GM19372 (cell line): ENCODE measurements around the gene DLL1.
"Not testable (repeated sequence)": the region's sequence is repeated elsewhere in the genome, so short reads cannot be mapped to it uniquely, and the experiment has no call there.

ENCODE experiments used
- ATAC-seq: cut with Tn5 transposase; IDR thresholded peaks from one replicate; pipeline ENCODE4 v1.9.1; 2021; ENCODE audit warnings: mild to moderate bottlenecking, low read depth, moderate library complexity; ENCODE audit not compliant: unreplicated experiment

Gene DLL1, protein sequence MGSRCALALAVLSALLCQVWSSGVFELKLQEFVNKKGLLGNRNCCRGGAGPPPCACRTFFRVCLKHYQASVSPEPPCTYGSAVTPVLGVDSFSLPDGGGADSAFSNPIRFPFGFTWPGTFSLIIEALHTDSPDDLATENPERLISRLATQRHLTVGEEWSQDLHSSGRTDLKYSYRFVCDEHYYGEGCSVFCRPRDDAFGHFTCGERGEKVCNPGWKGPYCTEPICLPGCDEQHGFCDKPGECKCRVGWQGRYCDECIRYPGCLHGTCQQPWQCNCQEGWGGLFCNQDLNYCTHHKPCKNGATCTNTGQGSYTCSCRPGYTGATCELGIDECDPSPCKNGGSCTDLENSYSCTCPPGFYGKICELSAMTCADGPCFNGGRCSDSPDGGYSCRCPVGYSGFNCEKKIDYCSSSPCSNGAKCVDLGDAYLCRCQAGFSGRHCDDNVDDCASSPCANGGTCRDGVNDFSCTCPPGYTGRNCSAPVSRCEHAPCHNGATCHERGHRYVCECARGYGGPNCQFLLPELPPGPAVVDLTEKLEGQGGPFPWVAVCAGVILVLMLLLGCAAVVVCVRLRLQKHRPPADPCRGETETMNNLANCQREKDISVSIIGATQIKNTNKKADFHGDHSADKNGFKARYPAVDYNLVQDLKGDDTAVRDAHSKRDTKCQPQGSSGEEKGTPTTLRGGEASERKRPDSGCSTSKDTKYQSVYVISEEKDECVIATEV

DNA sequence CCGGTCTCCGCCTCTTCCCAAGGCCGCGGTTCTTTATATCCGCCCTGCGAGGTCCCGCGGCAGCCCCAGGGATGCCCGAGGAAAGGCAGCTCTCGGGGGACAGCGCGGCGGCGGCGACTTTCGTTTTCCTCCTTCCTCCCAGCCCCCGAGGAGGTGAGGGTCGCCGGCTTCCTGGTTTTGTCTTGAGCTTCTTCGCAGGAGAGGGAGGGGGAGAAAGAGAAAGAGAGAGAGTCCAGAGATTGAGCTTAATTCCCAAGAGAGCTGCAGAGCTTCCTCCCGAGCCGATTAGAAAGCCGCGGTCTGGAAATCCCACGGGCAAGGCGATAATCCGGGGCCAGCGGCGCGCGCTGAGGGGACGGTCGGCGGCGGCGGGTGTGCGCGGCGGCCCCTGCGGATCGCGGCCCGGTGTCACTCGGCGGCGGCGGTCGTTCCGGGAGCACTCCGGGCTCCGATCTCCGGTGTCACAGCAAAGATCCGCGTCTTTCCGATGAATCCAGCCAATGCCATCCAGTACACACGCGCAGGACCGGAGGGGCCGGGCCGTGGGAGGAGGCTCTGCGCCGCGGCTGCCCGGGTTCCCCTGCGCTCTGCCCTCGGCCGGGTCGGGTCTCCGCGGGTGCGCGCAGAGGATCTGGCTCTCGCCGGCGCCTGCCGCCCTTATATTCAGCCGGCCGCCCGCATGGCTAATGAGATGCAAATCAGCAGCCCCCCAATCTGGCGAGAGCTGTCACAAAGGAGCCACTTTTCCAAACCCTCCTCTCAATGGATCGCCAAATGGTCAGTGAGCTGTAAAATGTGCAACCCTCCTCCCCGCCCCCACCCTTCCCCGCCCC, at the start of gene DLL1:
Gene DLL1, minus strand, starts transcription at position 783 of the 833 bp plus-strand sequence. CDS start 939 bp downstream, outside the sequence.
- ATAC-seq: no peak

DNA sequence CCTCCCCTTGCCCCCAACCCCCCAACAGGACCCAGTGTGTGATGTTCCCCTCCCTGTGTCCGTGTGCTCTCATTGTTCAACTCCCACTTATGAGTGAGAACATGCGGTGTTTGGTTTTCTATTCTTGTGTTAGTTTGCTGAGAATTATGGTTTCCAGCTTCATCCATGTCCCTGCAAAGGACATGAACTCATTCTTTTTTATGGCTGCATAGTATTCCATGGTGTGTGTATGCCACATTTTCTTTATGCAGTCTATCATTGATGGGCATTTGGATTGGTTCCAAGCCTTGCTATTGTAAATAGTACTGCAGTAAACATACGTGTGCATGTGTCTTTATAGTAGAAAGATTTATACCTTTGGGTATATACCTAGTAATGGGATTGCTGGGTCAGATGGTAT, 44.3 kb upstream of the DLL1 start:
- not testable (repeated sequence) for ATAC-seq

DNA sequence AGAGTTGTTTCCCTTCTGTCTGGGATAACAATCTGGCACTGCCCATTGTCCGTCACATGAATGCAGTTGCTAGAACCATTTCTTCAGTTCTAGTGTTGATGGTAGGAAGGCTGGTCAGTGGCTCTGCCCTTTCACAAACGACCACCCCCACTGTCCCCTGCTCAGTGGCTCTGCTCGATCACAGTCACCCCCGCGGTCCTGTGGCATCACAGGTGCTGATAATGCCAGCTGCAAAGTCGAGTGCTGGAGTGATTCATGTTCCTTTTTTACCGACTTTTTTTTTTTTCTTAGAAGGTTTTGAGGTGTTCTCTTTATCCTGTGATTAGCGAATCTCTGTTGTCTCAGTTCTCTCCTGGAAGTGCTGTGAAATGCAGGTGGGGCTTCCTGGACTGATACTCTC, 38.4 kb upstream of the DLL1 start:
- no peak for ATAC-seq

DNA sequence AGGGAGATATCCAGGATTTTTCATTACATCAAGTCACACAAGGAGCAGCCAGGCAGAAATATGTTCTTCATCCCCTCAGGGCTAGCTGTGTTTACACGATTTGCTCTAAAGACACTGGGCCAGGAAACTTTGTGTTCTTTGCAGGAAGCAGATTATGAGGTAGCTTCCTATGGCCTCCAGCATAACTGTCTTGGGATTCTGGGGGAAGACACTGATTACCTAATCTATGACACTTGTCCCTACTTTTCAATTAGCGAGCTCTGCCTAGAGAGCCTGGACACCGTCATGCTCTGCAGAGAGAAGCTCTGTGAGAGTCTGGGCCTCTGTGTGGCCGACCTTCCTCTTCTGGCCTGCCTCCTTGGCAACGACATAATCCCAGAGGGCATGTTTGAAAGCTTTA, 26.8 kb upstream of the DLL1 start:
- ATAC-seq: no peak

DNA sequence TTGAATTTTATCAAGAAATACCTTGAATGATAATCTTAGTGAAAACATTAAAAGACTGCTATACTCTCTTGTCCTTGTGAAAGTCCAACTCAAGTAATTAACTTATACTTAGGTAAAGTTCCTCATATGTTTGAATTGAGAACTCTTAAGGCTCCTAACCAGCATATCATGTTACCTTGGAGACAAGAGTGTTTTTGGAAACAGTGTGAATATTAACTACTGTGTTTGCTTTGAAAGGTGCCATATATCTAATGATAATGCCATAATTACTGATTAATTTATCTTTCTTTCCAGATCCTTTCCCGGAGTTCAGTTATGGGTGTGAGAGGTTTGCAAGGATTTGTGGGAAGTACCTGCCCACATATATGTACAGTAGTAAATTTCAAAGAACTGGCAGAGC, 26.2 kb upstream of the DLL1 start:
- ATAC-seq: no peak

DNA sequence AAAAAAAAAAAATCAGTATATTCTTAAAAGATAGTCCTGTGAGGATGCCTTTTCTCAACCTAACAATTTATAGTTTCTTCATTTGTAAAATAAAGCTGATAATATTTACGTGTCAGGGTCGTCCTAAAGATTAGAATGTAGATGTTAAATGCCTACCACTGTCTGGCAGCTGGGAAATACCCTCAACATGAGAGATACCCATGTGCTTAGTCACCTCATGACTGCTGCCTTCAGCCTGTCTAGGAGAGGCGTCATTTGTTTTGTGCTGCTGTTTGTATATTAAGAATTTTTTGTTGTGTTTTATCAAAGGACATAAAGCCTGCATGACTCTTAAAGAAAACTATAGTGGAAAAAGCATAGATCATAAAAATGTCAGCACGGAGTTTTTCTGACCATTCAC, 25.2 kb upstream of the DLL1 start:
- ATAC-seq: no peak

DNA sequence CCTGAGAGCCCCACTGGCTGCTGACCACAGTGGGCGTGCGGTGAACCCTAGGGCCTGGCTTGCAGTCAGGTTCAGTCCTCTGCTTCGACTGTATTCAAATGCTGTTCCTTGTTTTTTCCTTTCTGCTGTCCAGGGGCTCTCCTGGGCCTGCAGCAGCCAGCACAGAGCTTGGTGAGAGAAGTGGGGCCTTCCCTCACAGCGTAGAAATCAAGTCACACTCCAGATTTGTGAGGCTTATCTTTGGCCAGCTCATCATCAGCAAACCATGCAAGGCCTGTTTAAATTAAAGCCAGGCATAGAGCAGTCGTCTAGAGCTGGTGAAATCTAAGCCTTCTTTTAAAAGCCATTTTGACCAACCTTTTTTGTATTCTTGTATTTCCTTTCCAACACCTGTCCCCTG, 24.1 kb upstream of the DLL1 start:
- no peak for ATAC-seq

DNA sequence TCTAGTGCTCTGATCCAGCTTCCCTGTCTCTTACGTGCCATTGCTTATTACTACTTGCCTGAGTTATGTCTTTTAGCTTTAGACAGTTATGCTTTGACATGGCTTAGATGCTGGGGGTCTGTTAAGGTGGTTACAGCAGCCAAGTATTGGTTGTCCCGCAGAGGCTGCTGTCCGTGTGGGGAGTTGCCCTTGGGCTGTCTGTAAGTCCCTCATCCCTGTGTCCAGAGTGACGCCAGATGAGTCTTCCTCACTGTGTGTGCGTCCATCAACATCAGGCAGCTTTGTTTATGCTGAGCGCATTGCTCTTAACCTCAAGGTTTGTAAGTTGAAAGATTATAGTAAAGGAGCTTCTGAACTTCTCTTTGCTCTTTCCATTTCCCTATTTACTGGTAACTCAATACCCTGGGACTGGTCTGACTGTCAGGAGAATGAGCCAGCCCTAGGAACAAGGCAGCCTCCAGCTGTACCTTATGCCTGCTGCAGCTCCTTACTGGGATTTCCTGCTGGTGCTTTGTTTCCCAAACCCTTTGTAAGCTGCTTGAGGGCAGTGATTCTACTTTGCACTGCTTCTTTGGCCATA, 22.9 kb upstream of the DLL1 start:
- ATAC-seq: no peak

DNA sequence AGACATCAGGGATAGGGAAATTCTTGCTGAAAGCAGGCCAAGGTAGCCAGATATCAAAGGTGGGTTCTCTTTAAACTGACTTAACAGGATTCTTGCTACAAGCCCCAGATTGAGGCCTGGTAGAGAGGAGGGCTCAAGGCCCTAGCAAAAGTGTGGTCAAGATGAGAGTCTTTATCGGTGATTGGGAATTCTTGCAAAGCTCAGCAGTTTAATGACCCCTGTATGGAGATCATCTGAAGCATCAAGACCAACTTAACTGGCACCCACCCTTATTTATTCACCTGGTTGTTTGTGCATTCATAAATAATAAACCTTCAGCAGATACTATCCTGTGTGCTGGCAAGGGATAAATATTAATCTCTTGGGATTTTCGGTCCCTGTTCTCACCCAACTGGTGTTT, 22.0 kb upstream of the DLL1 start:
- ATAC-seq: no peak

DNA sequence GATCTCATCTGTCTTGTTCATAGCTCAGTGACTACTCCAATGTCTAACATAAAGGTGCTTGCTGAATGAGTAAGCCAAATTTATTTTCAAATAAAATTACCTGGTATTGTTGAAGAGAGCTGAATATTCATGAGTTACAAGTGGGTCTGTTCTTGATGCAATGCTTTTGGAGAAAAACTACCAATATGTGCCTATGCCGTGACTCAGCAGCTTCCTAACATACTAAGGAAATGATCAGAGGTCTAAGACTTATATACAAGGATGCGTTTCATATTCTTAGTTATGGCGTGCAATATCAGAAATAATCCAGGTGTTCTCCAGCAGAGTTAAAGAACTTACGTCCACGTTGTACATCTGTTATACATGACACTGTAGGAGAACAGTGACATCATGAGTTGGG, 20.8 kb upstream of the DLL1 start:
- ATAC-seq: no peak

DNA sequence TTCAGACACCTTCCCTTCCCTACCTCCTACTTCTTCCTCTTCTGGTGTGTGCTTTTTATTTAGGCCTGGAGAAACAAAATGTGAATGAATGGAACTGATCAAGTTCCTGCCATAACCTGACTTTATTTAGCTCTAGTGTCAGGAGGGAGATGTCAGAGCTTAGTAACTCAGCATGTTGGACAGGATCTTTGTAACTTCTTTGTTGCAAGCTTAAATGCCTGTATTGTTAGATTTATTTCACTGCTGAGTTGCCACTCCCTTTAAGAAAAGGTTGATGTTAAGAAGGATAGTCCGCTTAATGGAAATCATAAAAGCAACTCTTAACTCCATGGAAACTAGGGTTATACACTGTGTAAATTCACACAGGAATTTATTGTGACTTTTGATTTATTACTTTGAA, 17.9 kb upstream of the DLL1 start:
- ATAC-seq: no peak

DNA sequence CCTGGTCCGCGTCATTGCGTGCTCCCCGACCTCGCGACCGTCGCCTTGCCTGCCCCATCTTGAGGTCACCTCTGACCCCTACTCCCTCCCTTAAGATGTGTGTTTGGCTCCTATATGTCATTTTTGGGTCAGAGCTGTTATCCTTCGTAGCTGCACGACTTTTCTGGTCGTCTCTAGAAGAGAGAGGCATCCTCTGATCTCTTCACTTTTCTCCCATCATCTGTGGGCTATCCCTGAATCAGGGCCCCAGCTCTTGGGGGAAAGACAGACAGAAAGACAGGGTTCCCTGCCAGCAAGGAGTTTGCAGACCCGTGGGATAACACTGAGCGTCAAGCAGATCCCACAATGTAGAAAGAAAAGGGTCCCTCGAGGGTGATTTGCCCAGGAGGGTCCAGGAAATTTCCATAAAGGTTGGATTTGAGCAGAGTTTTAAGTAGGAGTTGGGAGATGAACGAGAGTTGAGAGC, 16.2 kb upstream of the DLL1 start:
- ATAC-seq: no peak

DNA sequence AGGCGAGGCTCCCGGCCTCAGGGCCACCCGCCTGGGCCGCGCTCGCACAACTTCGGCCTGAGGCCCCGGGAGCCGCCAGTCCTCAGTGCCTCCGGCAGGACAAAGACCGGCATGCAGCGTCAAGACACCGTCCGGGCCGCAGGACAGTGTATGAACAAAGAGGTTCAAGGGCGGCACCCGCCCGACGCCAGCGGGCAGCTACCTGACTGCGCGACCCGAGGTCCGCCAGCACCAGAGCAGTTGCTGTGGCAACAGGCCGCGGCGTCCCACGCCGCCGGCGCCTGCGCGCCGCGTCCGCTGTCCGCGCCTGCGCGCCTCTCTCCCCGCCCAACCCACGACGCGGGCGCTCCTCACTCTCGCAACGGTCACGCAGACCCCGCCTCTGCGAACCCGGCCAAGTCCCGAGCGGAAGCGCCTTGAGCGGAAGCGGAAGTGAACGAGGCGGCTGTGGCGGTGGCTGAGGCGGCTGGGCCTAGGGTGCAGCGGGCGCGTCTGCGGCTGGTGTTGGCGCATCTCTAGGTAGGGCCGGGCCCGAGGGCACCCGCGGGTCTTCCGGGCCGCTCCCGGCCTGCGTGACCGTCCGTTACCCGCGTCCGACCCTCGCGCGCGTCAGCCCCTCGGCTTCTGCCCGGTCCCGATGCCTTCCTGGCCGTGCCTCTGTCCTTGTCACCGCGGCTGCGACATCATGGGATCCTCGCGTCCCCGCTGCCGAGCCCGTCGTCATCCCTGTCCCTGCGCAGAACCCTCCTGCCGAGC, 15.6 kb upstream of the DLL1 start, which contains the start of gene FAM120B:
Gene FAM120B, plus strand, starts transcription at position 435 of the 756 bp plus-strand sequence. CDS start 10,633 bp downstream, outside the sequence.
- ATAC-seq: peak; percentile 97

DNA sequence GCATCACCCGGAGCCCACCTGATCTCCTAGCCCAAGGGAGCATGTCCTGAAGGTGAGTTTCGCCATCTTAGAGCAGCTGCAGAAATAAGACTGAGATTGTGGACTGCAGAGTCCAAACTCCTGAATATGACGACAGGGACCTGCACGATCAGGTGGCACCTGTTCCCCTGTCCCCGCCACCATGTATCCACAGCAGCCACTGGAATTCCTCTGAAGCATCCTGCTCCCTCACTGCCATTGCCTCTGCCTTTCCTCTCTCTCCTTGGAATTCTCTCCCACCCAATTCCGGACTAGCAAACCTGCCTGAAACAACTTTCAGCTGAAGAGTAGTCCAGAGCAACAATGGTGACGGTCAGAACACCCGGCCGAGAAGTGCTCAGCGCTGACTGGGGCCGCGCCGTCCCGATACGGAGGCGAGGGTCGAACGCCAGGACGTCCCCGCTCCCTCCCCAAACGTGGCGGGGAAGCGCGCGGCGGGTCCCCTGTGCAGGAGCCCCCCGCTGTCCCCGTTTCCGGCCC, 15.0 kb upstream of the DLL1 start:
- no peak for ATAC-seq

DNA sequence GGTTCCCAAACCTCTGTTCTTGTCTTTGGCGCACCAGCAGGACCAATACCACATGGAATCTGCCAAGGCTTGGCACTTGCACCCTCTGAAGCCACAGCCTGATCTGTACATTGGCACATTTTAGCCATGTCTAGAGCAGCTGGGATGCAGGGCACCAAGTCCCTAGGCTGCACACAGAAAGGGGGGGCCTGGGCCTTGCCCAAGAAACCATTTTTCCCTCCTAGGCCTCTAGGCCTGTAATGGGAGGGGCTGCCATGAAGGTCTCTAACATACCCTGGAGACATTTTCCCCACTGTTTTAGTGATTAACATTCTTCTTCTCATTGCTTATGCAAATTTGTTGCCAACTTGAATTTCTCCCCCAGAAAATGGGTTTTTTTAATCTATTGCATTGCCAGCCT, 10.3 kb upstream of the DLL1 start:
- no peak for ATAC-seq

DNA sequence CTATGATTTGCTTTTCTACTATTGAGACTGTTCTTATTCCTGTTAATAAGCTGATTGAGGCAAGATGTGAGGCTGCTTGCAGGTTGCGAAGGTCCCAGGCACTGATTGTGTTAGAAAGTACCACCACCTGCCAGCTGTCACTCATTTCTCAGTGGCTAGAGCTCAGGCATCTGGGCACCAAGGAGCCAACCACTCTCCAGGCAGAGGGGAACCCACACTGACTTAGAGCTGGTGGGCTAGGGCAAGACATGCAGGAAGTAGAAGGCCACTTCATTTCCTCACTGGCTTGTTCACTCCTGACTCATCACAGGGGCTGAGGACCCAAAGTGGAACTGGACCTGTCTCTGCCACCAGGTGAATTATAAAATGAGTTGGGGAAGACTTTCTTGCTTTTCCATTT, 7.8 kb upstream of the DLL1 start:
- no peak for ATAC-seq

DNA sequence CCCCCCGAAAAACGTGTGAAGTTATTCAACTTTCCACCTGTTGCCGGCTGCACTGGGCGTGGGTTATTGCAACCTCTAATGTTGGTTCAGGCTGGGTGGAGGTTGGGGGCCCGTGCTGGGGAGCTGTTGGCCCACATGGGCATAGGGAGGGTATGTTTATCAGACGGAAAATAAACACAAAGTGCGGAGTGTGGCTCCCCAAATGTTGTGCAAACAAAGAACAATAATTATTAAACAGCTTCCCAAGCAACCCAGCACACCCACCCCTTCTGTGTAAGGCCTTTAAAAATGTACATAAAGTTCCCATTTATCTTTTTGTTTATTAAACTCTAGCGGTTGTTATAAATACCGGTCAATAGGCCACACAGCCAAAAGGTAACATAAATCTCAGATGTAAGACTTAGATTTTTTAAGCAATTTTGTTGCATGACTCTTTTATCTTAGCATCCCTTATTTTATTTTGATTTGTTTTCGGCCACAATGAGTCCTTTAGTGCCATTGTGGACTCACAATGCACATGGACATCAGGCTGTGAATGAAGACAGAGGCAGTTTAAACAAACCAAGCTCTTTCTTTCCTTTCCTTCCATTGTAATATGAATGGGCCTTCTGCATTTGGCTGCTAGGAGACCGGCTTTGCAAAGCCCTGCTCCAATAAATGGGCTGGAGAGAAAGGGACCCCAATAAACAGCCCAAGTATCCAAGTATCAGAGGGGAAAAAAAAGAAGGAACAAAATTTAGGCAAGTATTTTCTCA, 6.9 kb upstream of the DLL1 start:
- no peak for ATAC-seq

DNA sequence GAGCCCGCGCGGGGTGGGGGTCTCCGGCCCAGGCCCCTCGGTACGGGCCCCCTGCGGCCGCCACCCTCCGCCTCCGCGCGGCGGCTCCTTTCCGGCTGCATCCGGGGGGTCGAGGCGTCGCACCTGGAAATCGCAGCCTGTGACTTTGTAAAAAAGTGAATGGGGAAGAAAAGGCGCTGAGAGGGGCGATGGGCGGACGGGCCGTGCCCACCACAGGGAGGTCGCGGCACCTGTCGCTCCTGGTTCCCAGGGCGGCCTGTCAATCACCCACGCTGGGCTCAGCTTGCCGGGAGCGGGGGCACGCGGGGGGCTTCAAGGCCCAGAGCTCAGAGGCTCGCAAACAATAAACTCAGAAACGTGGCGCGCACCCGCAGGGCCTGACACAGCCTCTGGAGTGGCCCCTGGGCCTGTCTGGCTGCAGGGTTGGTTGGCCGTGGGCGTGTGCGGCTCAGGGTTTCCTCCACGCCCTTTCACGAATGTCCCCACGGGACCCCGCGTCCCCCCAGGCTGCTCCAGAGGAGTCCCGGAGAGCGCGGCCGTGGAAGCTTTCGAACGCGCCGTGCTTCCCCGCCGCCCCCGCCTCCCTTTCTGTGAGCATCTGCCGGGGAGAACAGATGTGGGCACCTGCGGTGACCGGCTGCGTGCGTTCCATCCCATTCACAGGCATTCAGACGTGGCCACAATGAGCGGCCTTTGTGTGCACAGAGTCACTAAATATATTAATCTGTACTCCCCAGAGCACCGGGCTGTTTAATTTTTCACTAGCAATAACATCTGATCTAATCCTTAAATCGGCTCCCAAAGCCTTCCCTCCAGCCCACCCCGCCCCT, 6.1 kb upstream of the DLL1 start:
- no peak for ATAC-seq
